Neutrophil (primary cell): Measurements from ENCODE around the gene ZNF83.
"Not testable (repeated sequence)": the region's sequence is repeated elsewhere in the genome, so short reads cannot be mapped to it uniquely, and the experiment has no call there.

Experiments
- H3K27ac ChIP-seq: fragments of 200-600 bp; sonication (generic); 2 replicates; pipeline ENCODE4 v1.5.1; 2016; ENCODE audit warnings: mild to moderate bottlenecking, moderate library complexity
- H3K27me3 ChIP-seq: fragments of 200-600 bp; sonication (generic); 2 replicates; pipeline ENCODE4 v1.6.0; 2016; ENCODE audit warnings: mild to moderate bottlenecking
- H3K36me3 ChIP-seq: fragments of 200-600 bp; sonication (generic); 2 replicates; pipeline ENCODE4 v1.5.1; 2017
- H3K4me1 ChIP-seq, 2 experiments: fragments of 200-600 bp in 1 of 2; sonication (generic) in 1 of 2; 1 replicate in 1 of 2; 2 replicates in 1 of 2; pipeline versions ENCODE4 v1.5.1 to v1.6.1; 2013 to 2016; ENCODE audit warnings: low read depth in 1 of 2, low read length in 1 of 2, mild to moderate bottlenecking in 1 of 2, moderate library complexity in 1 of 2; ENCODE audit not compliant: control insufficient read depth in 1 of 2, insufficient read depth in 1 of 2
- H3K4me3 ChIP-seq, 2 experiments: fragments of 200-600 bp in 1 of 2; sonication (generic) in 1 of 2; 1 replicate in 1 of 2; 2 replicates in 1 of 2; pipeline ENCODE4 v1.5.1; 2013 to 2016; ENCODE audit warnings: low read depth in 1 of 2, low read length in 1 of 2, mild to moderate bottlenecking in 1 of 2, moderate library complexity in 1 of 2
- H3K9me3 ChIP-seq: fragments of 200-600 bp; sonication (generic); 2 replicates; pipeline ENCODE4 v1.5.1; 2016
- CTCF ChIP-seq: fragments of 200-600 bp; sonication (generic); IDR thresholded peaks from 2 replicates; pipeline ENCODE4 v1.5.1; 2016; ENCODE audit warnings: antibody characterized with exemption

ZNF83 gene

GRCh38 chr19:52637718-52638585, at the start of gene ZNF83:
ZNF83 (minus strand) TSS chr19:52638355.
- Histone ChIP-seq H3K36me3 (no peaks in the 10 kb centered on the region), H3K4me1 (peaks cover 17 to 18% of the 10 kb centered on the region in 2 experiments), H3K27me3 (no peaks in the 10 kb centered on the region), H3K27ac (peak within 1 kb of the TSS; percentile 85), H3K9me3 (peaks cover 4% of the 10 kb centered on the region), H3K4me3 (peak within 1 kb of the TSS; percentile 76 to 95)
- no peak for TF ChIP-seq CTCF

GRCh38 chr19:52687684-52688083, 49.5 kb upstream of the ZNF83 start:
- no peaks in the 10 kb centered on the region for H3K36me3 ChIP-seq
- H3K27me3 ChIP-seq = no peaks in the 10 kb centered on the region
- no peaks in the 10 kb centered on the region for H3K9me3 ChIP-seq
- TF ChIP-seq CTCF = no peak
- H3K27ac ChIP-seq = no peak overlapping the region
- no peak overlapping the region for H3K4me3 ChIP-seq
- peaks cover 12 to 32% of the 10 kb centered on the region in 2 experiments for H3K4me1 ChIP-seq

- peaks cover 7 to 26% of the 10 kb centered on the region in 2 experiments for H3K4me1 ChIP-seq
- no peak overlapping the region for H3K4me3 ChIP-seq
- no peak overlapping the region for H3K27ac ChIP-seq
- TF ChIP-seq CTCF = no peak
- no peaks in the 10 kb centered on the region for H3K36me3 ChIP-seq
- H3K27me3 ChIP-seq = no peaks in the 10 kb centered on the region
- H3K9me3 ChIP-seq = no peaks in the 10 kb centered on the region
Observed at GRCh38 chr19:52685811-52686210, 47.7 kb upstream of the ZNF83 start.

- H3K9me3 ChIP-seq, H3K4me3 ChIP-seq, H3K27me3 ChIP-seq, H3K4me1 ChIP-seq, H3K27ac ChIP-seq, H3K36me3 ChIP-seq: not testable (repeated sequence)
Observed at GRCh38 chr19:52681216-52681615, 43.1 kb upstream of the ZNF83 start.

GRCh38 chr19:52679598-52679997, 41.4 kb upstream of the ZNF83 start:
- Histone ChIP-seq H3K27ac (no peak overlapping the region), H3K4me3 (no peak overlapping the region), H3K9me3 (no peaks in the 10 kb centered on the region), H3K4me1 (no peaks in the 10 kb centered on the region), H3K36me3 (no peaks in the 10 kb centered on the region), H3K27me3 (no peaks in the 10 kb centered on the region)
- no peak for TF ChIP-seq CTCF

- H3K4me1 ChIP-seq, H3K4me3 ChIP-seq, H3K27me3 ChIP-seq, H3K36me3 ChIP-seq, H3K9me3 ChIP-seq, H3K27ac ChIP-seq: not testable (repeated sequence)
Observed at GRCh38 chr19:52675239-52675638, 37.1 kb upstream of the ZNF83 start.
